Thyroid gland (tissue), 4 donors: ENCODE results near the gene SORD.

ENCODE experiments used
- POLR2A ChIP-seq, 2 donors: fragments of 450-650 bp; IDR thresholded peaks; one replicate each; pipeline ENCODE4 v1.6.1; 2017; ENCODE audit warnings: antibody characterized with exemption in 2 of 2, mild to moderate bottlenecking in 2 of 2, moderate library complexity in 1 of 2
- TF ChIP-seq, protein P1 (sequence below), 6 experiments: fragments of 200-600 bp in 3 of 6; fragments of 450-650 bp in 3 of 6; sonication (generic) in 3 of 6; IDR thresholded peaks; one replicate each; pipeline ENCODE4 v1.5.1; 2016 to 2019; ENCODE audit warnings: antibody characterized with exemption in 6 of 6, mild to moderate bottlenecking in 2 of 6, inconsistent platforms in 1 of 6, moderate library complexity in 1 of 6

DNA sequence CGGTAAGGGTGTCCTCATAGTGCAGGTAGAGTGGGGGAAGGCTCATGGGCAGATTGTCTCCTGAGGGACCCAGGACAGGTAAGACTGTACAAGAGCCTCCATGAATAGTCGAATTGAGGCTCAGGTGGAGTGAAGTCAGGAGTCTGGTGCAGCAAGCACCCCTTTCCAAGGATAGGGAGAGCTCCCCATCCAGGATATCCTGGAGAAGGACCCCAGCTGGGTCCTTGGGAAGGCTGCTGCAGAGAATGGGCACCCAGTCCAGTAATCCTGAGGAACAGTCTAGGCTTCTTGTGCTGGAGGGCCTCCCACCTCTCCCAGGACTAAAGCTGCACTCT is 91.7 kb downstream of the SORD start:
- TF ChIP-seq, protein P1, sequence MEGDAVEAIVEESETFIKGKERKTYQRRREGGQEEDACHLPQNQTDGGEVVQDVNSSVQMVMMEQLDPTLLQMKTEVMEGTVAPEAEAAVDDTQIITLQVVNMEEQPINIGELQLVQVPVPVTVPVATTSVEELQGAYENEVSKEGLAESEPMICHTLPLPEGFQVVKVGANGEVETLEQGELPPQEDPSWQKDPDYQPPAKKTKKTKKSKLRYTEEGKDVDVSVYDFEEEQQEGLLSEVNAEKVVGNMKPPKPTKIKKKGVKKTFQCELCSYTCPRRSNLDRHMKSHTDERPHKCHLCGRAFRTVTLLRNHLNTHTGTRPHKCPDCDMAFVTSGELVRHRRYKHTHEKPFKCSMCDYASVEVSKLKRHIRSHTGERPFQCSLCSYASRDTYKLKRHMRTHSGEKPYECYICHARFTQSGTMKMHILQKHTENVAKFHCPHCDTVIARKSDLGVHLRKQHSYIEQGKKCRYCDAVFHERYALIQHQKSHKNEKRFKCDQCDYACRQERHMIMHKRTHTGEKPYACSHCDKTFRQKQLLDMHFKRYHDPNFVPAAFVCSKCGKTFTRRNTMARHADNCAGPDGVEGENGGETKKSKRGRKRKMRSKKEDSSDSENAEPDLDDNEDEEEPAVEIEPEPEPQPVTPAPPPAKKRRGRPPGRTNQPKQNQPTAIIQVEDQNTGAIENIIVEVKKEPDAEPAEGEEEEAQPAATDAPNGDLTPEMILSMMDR (IDR thresholded peaks at IDR 0.05) = no peak
- no peak for TF ChIP-seq POLR2A (IDR thresholded peaks at IDR 0.05)
